HG02798 (cell line): Measurements from ENCODE around the gene IGSF9.

Source experiments
- ATAC-seq: cut with Tn5 transposase; IDR thresholded peaks from one replicate; pipeline ENCODE4 v1.9.1; 2021; ENCODE audit warnings: mild to moderate bottlenecking; ENCODE audit not compliant: unreplicated experiment, poor library complexity

The IGSF9 gene

DNA sequence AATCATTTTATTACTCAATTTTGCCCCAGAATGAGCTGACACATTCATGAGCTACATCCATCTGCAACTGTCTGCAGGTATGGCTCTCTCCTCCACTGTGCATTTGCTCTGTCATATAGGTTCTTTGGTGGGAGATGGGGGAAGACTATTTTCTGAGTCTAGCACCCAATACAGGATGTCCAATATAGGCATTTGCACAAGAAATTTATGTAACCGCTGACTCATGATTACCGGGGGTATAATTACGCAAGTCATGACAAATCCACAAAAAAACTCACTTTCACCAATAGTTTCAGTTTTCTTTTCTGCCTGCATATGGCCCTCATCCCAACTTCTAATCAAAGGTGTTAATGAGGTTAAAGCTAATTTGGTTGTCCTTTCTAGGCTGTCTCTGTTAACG, 65.4 kb downstream of the IGSF9 start:
- ATAC-seq, result no peak

DNA sequence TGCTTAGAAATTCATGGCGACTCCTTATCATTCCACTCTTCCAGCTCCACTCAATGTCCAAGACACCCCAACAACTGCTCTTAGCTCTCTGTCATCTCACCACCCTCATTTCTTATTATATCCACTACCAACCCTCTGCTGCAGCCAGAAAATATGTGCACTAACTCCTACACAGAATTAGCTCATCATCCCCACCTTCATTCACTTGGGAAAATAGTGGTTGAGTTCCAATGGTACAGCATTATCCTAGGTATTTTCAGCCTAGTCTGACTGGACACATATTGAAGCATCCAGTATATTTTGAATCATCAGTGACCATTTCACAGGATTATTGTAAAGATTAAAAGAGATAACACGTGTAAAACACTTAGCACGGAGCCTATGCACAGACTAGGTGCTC, 66.3 kb downstream of the IGSF9 start:
- no peak for ATAC-seq

DNA sequence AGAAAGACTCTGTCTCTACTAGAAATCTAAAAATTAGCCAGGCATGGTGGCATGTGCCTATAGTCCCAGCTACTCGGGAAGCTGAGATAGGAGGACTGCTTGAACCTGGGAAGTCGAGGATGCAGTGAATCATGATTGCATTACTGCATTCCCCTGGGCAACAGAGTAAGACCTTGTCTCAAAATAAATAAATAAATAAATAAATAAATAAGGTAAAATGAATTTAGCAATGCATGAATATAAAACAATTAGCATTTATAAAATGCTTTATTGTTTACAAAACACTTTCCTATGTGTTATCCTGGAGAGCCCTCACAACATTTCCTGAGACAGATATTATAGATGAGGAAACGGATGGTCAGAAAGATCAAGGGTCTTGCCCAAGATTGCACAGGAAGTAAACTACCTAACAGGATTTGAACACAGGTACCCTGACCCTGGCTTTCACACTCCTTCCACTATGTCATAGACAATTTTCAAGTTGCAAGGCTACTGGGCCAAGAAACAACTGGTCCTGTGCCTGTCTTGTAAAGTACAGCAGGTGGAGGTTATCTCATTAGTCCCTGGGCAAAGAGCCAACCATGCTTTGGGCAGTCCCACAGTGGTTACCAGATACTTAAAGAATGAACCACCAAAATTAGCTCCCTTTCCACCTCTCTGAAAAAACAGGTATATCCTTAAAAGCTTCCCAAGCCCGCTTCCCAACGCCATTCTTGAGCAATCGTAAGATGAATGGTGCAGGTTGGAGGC, 67.5 kb downstream of the IGSF9 start:
- no peak for ATAC-seq
